B cell (primary cell): ENCODE data around the gene S100A3. TPM values are rescaled to one million over a fixed set of nuclear protein-coding genes. Genes with fewer than 3 reads are reported as not detected.

Source experiments
- ATAC-seq: fragments of 200-7000 bp; cut with Tn5 transposase; one replicate; pipeline ENCODE4 v1.10.0; 2021; ENCODE audit warnings: low read depth, mild to moderate bottlenecking, moderate number of reproducible peaks, moderate library complexity
- CTCF ChIA-PET: fragments of 350-600 bp; sonication (Branson Sonifier 250); formaldehyde crosslinking; loops from one replicate; lab custom pipeline; 2021; ENCODE audit warnings: antibody characterized with exemption, inconsistent platforms; lab: Charles Lee
- POLR2A ChIA-PET: fragments of 350-600 bp; sonication (Branson Sonifier 250); formaldehyde crosslinking; loops from one replicate; lab custom pipeline; 2021; ENCODE audit warnings: antibody characterized with exemption; lab: Charles Lee
- DNase-seq: peaks from one replicate; pipeline ENCODE4 v3.0.0; 2013
- H2AFZ ChIP-seq: 2 replicates; pipeline ENCODE4 v1.6.1; 2012; ENCODE audit warnings: mild to moderate bottlenecking, low read depth, low read length; ENCODE audit not compliant: insufficient read depth, poor library complexity, severe bottlenecking
- H3K27ac ChIP-seq, 2 donors: 1 replicate in 1 of 2; 2 replicates in 1 of 2; pipeline ENCODE4 v1.5.1; 2012 to 2013; ENCODE audit warnings: low read length in 2 of 2, mild to moderate bottlenecking in 2 of 2, moderate library complexity in 1 of 2
- H3K27me3 ChIP-seq, 4 experiments: fragments of 200-600 bp in 1 of 4; sonication (generic) in 1 of 4; replicated peaks in 1 of 4; 1 replicate in 2 of 4; 2 replicates in 2 of 4; pipeline versions ENCODE4 v1.6.1 to v1.7.0; 2013 to 2016; ENCODE audit warnings: low read length in 3 of 4, mild to moderate bottlenecking in 2 of 4, mixed read lengths in 1 of 4, moderate library complexity in 1 of 4; ENCODE audit not compliant: insufficient read depth in 4 of 4, control insufficient read depth in 3 of 4; ENCODE audit errors: control extremely low read depth in 1 of 4
- H3K36me3 ChIP-seq, 2 experiments: replicated peaks in 1 of 2; 1 replicate in 1 of 2; 2 replicates in 1 of 2; pipeline versions ENCODE4 v1.6.1 to v1.7.1; 2013; ENCODE audit warnings: low read length in 1 of 2; ENCODE audit not compliant: insufficient read depth in 2 of 2, control insufficient read depth in 1 of 2; ENCODE audit errors: control extremely low read depth in 1 of 2, extremely low read depth in 1 of 2
- H3K4me1 ChIP-seq, 2 donors: fragments of 200-600 bp in 1 of 2; sonication (generic) in 1 of 2; 1 replicate in 1 of 2; 2 replicates in 1 of 2; pipeline versions ENCODE4 v1.5.1 to v1.6.1; 2013 to 2017; ENCODE audit warnings: low read length in 2 of 2; ENCODE audit not compliant: control insufficient read depth in 2 of 2, insufficient read depth in 2 of 2
- H3K4me2 ChIP-seq: replicated peaks from 2 replicates; pipeline ENCODE3; 2012; ENCODE audit warnings: mild to moderate bottlenecking, low read depth, low read length; ENCODE audit not compliant: poor library complexity, severe bottlenecking
- H3K4me3 ChIP-seq, 5 experiments: fragments of 200-600 bp in 1 of 5; sonication (generic) in 1 of 5; 1 replicate in 3 of 5; 2 replicates in 2 of 5; pipeline versions ENCODE4 v1.5.1 to v1.7.0; 2011 to 2016; ENCODE audit warnings: low read length in 4 of 5, mild to moderate bottlenecking in 4 of 5, low read depth in 2 of 5, control low read depth in 1 of 5, moderate library complexity in 1 of 5; ENCODE audit not compliant: insufficient read depth in 1 of 5; ENCODE audit errors: control extremely low read depth in 1 of 5, extremely low read depth in 1 of 5
- H3K79me2 ChIP-seq: fragments of 200-600 bp; sonication (generic); one replicate; pipeline ENCODE4 v1.6.0; 2016; ENCODE audit warnings: low read length; ENCODE audit not compliant: control insufficient read depth, insufficient read depth
- H3K9ac ChIP-seq: fragments of 200-600 bp; sonication (generic); 2 replicates; pipeline ENCODE4 v1.6.1; 2017; ENCODE audit warnings: mild to moderate bottlenecking, low read length, moderate library complexity
- H3K9me3 ChIP-seq, 3 donors: one replicate each; pipeline versions ENCODE4 v1.6.1 to v1.7.1; 2013; ENCODE audit warnings: low read length in 2 of 3; ENCODE audit not compliant: control insufficient read depth in 2 of 3, insufficient read depth in 1 of 3; ENCODE audit errors: control extremely low read depth in 1 of 3
- H4K20me1 ChIP-seq: 2 replicates; pipeline ENCODE4 v1.6.0; 2012; ENCODE audit warnings: mild to moderate bottlenecking, low read length; ENCODE audit not compliant: insufficient read depth, control insufficient read depth, poor library complexity, severe bottlenecking
- H3K27ac Mint-ChIP-seq: one replicate; pipeline ENCODE4 v1.8.0; 2021; ENCODE audit warnings: mixed read lengths
- H3K27me3 Mint-ChIP-seq: one replicate; pipeline ENCODE4 v1.8.0; 2021; ENCODE audit warnings: mixed read lengths
- H3K4me1 Mint-ChIP-seq: one replicate; pipeline ENCODE4 v1.8.0; 2021; ENCODE audit warnings: mixed read lengths
- H3K4me3 Mint-ChIP-seq: one replicate; pipeline ENCODE4 v1.8.0; 2021; ENCODE audit warnings: mixed read lengths
- H3K9me3 Mint-ChIP-seq: one replicate; pipeline ENCODE4 v1.8.0; 2022; ENCODE audit warnings: mixed read lengths; ENCODE audit not compliant: insufficient read depth
- EZH2 ChIP-seq: IDR thresholded peaks from 2 replicates; pipeline ENCODE4 v1.6.1; 2012; ENCODE audit warnings: borderline replicate concordance, low read depth, mild to moderate bottlenecking, moderate library complexity, low read length; ENCODE audit not compliant: insufficient read depth, poor library complexity, severe bottlenecking
- WGBS: methylation state at CpG from one replicate; pipeline ENCODE4 v1.1.5; 2013; ENCODE audit warnings: missing lambda C conversion rate; ENCODE audit not compliant: insufficient coverage; 5-methylcytosine and 5-hydroxymethylcytosine counted together
- intact Hi-C: fragments of 100-400 bp; cut with micrococcal nuclease; formaldehyde crosslinking; loops from one replicate; pipeline ENCODE4 v1.10.0; 2022
- polyA plus RNA-seq: library from polyadenylated mRNA; depleted of rRNA; stranded (reverse); fragments of >200 nt; gene quantifications from 2 replicates; pipeline ENCODE4 v1.2.3, GENCODE V29; 2012
- total RNA-seq, 2 donors: library from RNA; stranded (reverse); fragments of 120-200 nt in 1 of 2; gene quantifications; 1 replicate in 1 of 2; 2 replicates in 1 of 2; pipeline versions ENCODE4 v1.2.3 to v1.2.4, GENCODE V29; 2013 to 2022
- TF ChIP-seq, protein P1 (sequence below): fragments of 200-600 bp; IDR thresholded peaks from one replicate; pipeline ENCODE4 v1.8.0; 2022; ENCODE audit warnings: antibody characterized with exemption, mild to moderate bottlenecking

The S100A3 gene
- total and polyA plus RNA-seq, 2 donors (not counting 1 experiment from before 2014, with no cell fraction given) = not detected

DNA sequence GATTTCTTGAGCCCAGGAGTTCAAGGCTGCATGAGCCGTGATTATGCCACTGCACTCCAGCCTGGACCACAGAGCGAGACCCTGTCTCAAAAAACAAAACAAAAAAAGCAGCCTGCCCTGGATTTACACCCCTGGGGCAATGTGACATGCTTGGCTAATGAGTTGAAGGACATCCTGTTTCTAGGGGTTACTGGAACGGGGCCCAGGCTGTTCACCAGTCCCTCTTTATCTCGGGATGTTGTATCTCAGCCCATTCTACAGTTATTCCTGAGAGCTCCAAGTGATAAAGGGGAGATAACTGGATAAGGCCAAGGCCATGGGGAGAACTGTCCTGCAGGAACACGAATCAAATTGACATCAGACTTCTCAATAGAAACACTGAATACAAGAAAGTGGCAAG, 38.3 kb upstream of the S100A3 start:
- Histone ChIP-seq H3K36me3 (no peaks in the 10 kb centered on the region), H3K9ac (no peak overlapping the region), H4K20me1 (no peaks in the 10 kb centered on the region), H3K4me1 (no peaks in the 10 kb centered on the region), H3K9me3 (no peaks in the 10 kb centered on the region), H3K79me2 (no peaks in the 10 kb centered on the region), H3K4me3 (no peak overlapping the region), H3K4me2 (no peak overlapping the region), H3K27ac (no peak overlapping the region), H2AFZ (no peak overlapping the region), H3K27me3 (no peaks in the 10 kb centered on the region)
- ATAC-seq (no peak), DNase-seq (no peak)
- CTCF ChIA-PET = interaction anchor here (1.0 to 2.8 kb wide), 3 partner anchors 11 to 17 kb away, joined by 3 to 14 read pairs (median 5); no protein-coding TSS in a partner anchor
- TF ChIP-seq EZH2 = no peak
- TF ChIP-seq, protein P1, sequence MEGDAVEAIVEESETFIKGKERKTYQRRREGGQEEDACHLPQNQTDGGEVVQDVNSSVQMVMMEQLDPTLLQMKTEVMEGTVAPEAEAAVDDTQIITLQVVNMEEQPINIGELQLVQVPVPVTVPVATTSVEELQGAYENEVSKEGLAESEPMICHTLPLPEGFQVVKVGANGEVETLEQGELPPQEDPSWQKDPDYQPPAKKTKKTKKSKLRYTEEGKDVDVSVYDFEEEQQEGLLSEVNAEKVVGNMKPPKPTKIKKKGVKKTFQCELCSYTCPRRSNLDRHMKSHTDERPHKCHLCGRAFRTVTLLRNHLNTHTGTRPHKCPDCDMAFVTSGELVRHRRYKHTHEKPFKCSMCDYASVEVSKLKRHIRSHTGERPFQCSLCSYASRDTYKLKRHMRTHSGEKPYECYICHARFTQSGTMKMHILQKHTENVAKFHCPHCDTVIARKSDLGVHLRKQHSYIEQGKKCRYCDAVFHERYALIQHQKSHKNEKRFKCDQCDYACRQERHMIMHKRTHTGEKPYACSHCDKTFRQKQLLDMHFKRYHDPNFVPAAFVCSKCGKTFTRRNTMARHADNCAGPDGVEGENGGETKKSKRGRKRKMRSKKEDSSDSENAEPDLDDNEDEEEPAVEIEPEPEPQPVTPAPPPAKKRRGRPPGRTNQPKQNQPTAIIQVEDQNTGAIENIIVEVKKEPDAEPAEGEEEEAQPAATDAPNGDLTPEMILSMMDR = no peak
- no peak overlapping the region for H3K27ac Mint-ChIP-seq
- intact Hi-C loops = no loop called here
- H3K9me3 Mint-ChIP-seq = no peaks in the 10 kb centered on the region
- no peaks in the 10 kb centered on the region for H3K4me1 Mint-ChIP-seq
- H3K4me3 Mint-ChIP-seq = no peak overlapping the region
- H3K27me3 Mint-ChIP-seq = peaks cover 10% of the 10 kb centered on the region
- WGBS = 73% methylated on average over 3 of the region's 5 CpGs
- POLR2A ChIA-PET = no interaction called here

DNA sequence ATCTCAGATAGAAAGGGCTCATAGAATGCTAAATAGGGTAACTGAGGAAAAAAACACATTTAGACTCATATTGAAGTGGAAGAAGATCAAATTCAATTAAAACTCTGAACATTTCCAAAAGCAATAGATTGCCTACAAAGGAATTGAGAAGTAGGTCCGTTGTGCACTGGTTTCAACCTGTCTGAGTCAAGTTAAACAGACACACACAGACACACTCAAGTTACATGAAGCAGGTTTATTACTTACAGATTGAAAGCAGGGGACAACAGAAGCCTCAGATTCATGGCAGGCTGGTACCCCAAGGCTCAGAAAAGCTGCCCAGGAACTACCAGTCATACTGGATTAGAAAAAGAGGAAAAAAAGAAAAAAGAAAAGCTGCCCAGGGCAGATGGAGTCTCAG, 37.3 kb upstream of the S100A3 start:
- Mint-ChIP-seq H3K27ac (no peak overlapping the region), H3K4me1 (no peaks in the 10 kb centered on the region), H3K4me3 (no peak overlapping the region), H3K9me3 (no peaks in the 10 kb centered on the region), H3K27me3 (peaks cover 10% of the 10 kb centered on the region)
- no peak overlapping the region for H3K4me3 ChIP-seq
- H3K79me2 ChIP-seq = no peaks in the 10 kb centered on the region
- ChIA-PET POLR2A (interaction anchor here (0.7 kb wide), 1 partner anchor 139 kb away, joined by 3 read pairs; no protein-coding TSS in a partner anchor), CTCF (interaction anchor here (1.0 to 2.8 kb wide), 3 partner anchors 12 to 17 kb away, joined by 3 to 14 read pairs (median 5); no protein-coding TSS in a partner anchor)
- no peak overlapping the region for H3K9ac ChIP-seq
- H4K20me1 ChIP-seq = no peaks in the 10 kb centered on the region
- H3K27ac ChIP-seq = no peak overlapping the region
- DNase-seq = no peak
- TF ChIP-seq EZH2 = no peak
- TF ChIP-seq, protein P1 = no peak
- H3K36me3 ChIP-seq = no peaks in the 10 kb centered on the region
- intact Hi-C loops = no loop called here
- no CpG with 5 or more reads among the region's 1 CpG for WGBS
- H3K9me3 ChIP-seq = no peaks in the 10 kb centered on the region
- H2AFZ ChIP-seq = no peak overlapping the region
- no peaks in the 10 kb centered on the region for H3K4me1 ChIP-seq
- no peak for ATAC-seq
- H3K27me3 ChIP-seq = no peaks in the 10 kb centered on the region
- no peak overlapping the region for H3K4me2 ChIP-seq
